CD4-positive, alpha-beta T cell treated with Interleukin-12 subunit alpha and Interleukin-12 subunit beta, for 1 hour (primary cell): Measurements from ENCODE around the gene ARHGEF26.

ENCODE experiments used
- DNase-seq: peaks from one replicate; pipeline ENCODE4 v3.0.0-alpha.2; 2020

Gene ARHGEF26

GRCh38 chr3:154121701-154122551, 736 bp downstream of the ARHGEF26 start:
- peak; percentile 20 for DNase-seq

- DNase-seq, result no peak
These were observed 1.3 kb downstream of the ARHGEF26 start for GRCh38 chr3:154122552-154122911.

GRCh38 chr3:154122912-154123559, 1.8 kb downstream of the ARHGEF26 start:
- DNase-seq, result no peak

- DNase-seq, result no peak
These were observed 2.7 kb downstream of the ARHGEF26 start for GRCh38 chr3:154123906-154124305.

- DNase-seq, result no peak
These were observed 4.3 kb downstream of the ARHGEF26 start for GRCh38 chr3:154125378-154126030.

- no peak for DNase-seq
These were observed 5.5 kb downstream of the ARHGEF26 start for GRCh38 chr3:154126651-154127050.

GRCh38 chr3:154129625-154130024, 8.4 kb downstream of the ARHGEF26 start:
- DNase-seq, result no peak

GRCh38 chr3:154130540-154130939, 9.3 kb downstream of the ARHGEF26 start:
- no peak for DNase-seq

- DNase-seq, result no peak
These were observed 10.6 kb downstream of the ARHGEF26 start for GRCh38 chr3:154131830-154132229.

- DNase-seq, result no peak
These were observed 11.7 kb downstream of the ARHGEF26 start for GRCh38 chr3:154132777-154133375.

GRCh38 chr3:154135511-154136173, 14.5 kb downstream of the ARHGEF26 start:
- DNase-seq, result no peak

GRCh38 chr3:154137036-154137435, 15.8 kb downstream of the ARHGEF26 start:
- DNase-seq, result no peak

- DNase-seq, result no peak
These were observed 18.8 kb downstream of the ARHGEF26 start for GRCh38 chr3:154139996-154140436.

- no peak for DNase-seq
These were observed 21.4 kb downstream of the ARHGEF26 start for GRCh38 chr3:154142608-154143007.

GRCh38 chr3:154143873-154144272, 22.7 kb downstream of the ARHGEF26 start:
- DNase-seq, result no peak

- no peak for DNase-seq
These were observed 23.8 kb downstream of the ARHGEF26 start for GRCh38 chr3:154144825-154145465.

GRCh38 chr3:154148541-154148940, 27.4 kb downstream of the ARHGEF26 start:
- no peak for DNase-seq

- no peak for DNase-seq
These were observed 28.1 kb downstream of the ARHGEF26 start for GRCh38 chr3:154149286-154149685.

- no peak for DNase-seq
These were observed 30.8 kb downstream of the ARHGEF26 start for GRCh38 chr3:154151969-154152368.

GRCh38 chr3:154152741-154153140, 31.6 kb downstream of the ARHGEF26 start:
- no peak for DNase-seq

GRCh38 chr3:154156530-154156929, 35.3 kb downstream of the ARHGEF26 start:
- no peak for DNase-seq

- no peak for DNase-seq
These were observed 40.6 kb downstream of the ARHGEF26 start for GRCh38 chr3:154161806-154162205.
